OCI-LY3 (cell line): ENCODE data around the gene URB1.

Experiments used
- CTCF ChIP-seq: fragments of 200-600, 300-600 bp; sonication (generic); IDR thresholded peaks from 2 replicates; pipeline ENCODE4 v1.5.1; 2014; ENCODE audit warnings: antibody characterized with exemption, low read length, low read depth
- EZH2phosphoT487 ChIP-seq: fragments of 200-600 bp; shearing (Covaris generic); IDR thresholded peaks from 2 replicates; pipeline ENCODE4 v1.6.1; 2018; ENCODE audit warnings: antibody characterized with exemption, mixed run types, low read depth

- TF ChIP-seq CTCF = no peak
- no peak for TF ChIP-seq EZH2phosphoT487
Measured at GRCh38 chr21:32334980-32335531, 57.8 kb downstream of the URB1 start.
